GM18507 (cell line): Measurements from ENCODE around the gene S1PR3.

ENCODE experiments used
- DNase-seq: peaks from one replicate; pipeline ENCODE4 v3.0.0; 2011; ENCODE audit warnings: low read depth; ENCODE audit not compliant: insufficient read length; ENCODE audit errors: extremely low spot score
- FAIRE-seq: peaks from 2 replicates; lab custom pipeline; 2011; peaks lifted over from hg19 to GRCh38; lab: Jason Lieb, UNC

The S1PR3 gene

DNA sequence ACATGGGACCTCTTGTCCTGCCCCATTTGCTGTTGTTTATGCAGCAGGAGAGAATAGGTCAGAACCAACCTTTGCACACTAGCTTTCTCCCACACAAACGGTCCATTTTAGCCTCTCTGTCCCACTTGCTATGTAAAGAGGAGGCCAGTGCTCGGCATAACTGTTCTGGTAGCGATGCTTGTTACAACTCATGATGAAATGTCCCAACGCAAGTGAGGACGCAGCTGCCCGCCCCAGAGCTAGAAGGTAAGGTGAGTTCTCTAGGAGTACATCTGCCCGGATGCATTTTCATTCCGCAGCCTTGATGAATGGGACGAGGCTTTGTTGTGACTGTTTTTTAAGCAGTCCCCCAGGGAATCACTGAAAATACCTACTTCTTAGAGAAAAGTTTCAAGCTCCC, 14.1 kb downstream of the S1PR3 start:
- DNase-seq = no peak
- FAIRE-seq = no peak

DNA sequence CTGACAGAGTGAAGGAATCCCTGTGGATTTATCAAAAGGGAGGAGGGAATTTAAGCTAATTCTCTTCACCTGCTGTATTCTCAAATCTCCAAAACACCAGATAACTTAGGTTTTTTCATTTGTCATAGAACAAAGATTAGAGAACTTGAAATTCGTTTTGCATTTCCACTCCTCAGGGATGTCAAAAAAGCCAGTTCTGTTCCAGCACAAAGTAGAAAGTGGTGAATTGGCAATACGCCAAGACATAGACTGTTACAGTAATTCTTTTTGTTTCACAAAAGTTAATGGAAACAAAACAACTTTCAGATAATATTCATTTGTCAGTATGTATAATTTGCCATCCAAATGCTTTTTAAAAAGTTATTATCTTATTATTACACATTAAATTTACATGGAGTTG, 15.0 kb downstream of the S1PR3 start:
- DNase-seq (no peak), FAIRE-seq (no peak)

DNA sequence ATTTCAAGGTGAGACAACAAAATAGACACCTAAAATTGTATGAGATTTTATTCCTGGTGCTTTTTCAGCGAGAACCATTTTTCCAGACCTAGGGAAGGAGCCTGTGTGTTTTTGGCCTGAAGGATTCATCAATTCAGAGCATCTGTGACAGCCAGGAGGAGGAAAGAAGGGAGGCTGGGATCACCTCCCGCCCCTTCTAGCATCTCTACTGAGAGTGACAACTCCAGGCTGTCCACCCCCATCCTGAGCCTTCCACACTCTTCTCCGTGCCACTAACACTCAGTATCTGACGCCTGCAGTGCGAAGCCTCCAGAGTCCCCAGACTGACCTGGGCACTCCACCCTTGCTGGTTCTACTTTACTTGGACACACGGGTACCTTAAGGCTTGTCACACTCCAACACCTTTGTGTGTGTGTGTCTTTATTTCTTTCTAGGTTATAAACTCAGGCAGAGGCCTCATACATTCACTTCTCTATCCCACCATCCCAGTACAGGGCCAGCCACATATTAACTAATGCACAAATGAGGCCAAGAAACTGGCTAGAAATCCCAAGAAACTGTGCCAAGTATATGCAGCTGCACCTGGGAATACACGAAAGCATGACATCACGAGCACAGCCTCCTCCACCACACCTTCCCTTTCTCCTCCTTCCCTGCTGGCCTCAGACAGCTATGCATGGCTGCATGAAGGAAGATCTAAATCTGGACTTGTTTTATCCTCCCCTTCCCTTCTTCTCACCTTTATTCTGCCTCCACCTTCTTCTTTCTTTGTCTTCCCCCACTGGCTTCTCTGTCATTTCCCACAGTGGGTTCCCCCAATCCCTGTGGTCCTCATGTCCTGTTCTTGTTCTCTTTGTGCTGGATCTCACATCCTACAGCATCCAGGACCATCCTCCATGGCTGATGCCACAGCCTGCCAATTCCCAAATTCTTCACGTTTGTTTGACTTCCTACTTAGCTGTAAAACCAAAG, 16.0 kb downstream of the S1PR3 start:
- DNase-seq (no peak), FAIRE-seq (no peak)

DNA sequence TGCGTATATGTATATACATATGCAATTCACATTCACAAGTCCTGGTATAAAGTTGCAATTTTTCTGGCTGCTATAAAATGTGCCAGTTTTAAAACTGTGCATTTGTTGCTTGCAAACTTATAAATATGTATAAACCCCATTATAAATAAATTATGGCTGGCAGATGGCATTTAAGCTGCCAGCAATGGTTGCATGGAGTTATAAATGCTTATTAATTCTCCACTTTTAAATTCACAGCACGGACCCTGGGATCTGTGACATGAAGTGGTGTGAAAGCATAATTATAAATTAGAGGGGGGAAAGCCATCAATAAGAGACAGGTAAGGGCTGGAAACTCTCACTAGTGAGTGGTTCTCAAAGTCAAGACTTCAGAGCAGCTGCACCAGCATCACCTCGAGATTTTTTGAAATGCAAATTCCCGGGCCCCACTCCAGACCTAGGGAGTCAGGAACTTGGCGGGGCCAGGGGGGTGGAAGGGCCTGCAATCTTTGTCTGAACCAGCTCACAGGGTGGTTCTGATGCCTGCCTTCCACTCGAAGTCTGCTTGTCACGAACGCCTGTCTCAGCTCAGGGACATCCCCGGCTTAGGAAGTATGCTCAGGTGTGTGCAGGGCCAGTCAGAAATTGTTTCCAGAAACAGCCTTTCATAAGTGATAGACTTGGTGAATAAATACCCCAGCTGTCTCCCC, 16.9 kb downstream of the S1PR3 start:
- FAIRE-seq = no peak
- no peak for DNase-seq

DNA sequence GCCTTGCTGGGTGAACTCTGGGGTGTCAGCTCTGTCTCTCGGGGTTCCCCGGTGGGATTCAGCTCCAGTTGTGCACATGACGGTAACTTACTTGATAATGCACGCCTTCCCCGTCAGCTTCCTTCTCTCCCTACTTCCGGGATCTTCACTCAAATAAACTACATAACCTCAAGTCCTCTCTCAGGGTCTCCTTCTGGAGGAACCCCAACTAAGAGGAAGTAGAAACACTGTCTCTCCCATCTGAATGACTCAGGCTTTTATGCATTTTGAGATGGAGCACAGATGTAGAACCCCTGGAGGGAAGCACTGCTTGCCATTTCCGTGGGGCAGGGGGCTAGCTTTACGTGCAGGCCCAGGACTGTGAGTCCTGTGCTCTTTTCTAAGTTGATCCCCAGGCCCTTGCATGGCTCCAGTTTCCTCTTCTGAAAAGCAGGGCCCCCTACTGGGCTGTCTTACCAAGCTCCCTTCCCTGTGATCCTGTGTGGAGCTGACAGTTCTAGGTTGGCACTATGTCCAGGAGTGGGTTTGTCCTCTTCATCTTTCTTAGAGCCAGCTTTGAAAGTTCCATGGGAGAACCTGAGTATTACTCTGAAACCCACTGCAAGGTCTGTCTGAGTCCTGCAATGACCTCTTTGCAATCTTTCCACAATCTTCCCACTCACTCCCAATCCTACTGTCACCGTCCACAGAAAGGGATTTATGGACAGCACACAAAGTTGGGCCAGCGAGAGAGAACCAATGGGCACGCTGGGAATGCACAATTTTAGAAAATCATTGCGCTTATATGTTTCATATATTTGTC, 17.7 kb downstream of the S1PR3 start:
- FAIRE-seq (no peak), DNase-seq (no peak)

DNA sequence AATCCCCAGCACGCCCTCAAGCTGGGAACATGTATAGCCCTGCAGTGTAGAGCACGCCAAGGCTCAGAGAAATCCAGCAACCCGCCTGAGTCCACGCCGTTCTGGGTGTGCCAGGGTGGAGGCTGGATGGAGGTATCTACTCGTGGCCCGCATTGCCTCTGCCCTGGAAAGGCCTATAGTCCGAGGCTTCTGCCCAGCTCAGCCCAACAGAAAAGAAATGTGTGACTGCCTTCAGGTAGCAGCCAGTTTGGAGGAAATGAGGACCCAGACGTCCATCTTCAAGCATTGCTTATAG, 18.2 kb downstream of the S1PR3 start:
- FAIRE-seq (no peak), DNase-seq (no peak)

DNA sequence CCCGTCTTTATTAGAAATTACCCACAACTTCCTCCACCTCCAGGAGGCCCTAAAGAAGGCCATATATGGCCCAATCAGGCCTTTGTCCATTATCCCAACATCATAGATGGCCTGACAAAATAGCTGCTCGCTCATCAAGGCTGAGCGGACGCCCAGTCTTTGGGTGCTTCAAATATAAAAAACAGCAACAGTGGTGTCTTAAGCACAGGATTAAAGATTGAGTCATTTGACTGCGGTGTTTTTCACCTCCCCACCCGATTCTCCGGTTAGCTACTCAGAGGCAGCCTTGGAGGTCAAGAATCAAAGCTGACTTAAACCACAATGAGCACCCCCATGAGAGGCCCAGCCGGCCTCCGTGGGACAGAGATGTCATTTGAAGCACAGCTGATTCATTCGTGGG, 18.8 kb downstream of the S1PR3 start:
- FAIRE-seq (no peak), DNase-seq (no peak)

DNA sequence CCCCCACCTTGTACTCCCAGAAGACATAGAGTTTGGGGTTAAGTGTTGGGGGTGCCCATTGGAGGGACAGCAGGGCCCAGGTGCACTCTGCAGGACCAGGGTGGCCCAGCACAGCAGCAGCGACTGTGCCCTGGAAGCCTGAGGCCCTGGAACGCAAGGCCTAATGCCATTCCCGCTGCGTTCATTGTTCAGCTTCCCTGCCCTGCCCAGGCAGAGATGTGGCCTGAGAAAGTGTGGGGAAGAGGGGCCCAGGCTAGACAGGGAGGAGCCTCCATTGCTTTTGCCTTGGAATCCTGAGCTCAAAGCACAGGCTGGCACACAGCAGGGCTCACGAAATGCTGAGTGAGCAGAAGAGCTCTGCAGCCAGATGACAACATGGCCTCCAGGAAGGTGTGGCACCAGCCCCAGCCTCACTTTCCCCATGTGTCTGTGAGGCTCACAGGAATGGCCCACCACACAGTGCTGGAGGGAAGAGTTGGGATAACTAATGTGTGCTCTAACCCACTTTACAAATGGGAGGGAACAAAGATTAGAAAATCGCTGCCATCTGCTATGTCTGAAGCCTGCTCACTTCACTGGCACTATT, 19.4 kb downstream of the S1PR3 start:
- FAIRE-seq = no peak
- DNase-seq = no peak

DNA sequence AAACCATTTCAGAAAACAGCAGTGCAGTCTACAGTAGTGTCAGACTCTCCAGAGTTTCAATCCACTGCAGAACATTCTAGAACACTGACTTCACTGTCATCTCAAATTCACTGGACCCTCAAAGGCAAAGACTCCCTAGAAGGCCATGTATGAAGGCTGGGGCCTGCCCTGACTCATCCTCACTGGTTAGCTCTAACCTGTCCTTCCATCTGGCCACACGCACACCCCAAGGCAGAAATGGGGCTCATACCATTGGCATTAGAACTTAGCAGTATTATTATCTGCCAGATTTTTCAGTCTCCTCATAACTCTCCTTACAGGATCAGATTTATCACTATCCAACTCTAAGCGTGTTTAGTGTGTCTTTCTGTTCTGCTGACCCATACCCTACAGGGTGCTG, 20.4 kb downstream of the S1PR3 start:
- FAIRE-seq (no peak), DNase-seq (no peak)

DNA sequence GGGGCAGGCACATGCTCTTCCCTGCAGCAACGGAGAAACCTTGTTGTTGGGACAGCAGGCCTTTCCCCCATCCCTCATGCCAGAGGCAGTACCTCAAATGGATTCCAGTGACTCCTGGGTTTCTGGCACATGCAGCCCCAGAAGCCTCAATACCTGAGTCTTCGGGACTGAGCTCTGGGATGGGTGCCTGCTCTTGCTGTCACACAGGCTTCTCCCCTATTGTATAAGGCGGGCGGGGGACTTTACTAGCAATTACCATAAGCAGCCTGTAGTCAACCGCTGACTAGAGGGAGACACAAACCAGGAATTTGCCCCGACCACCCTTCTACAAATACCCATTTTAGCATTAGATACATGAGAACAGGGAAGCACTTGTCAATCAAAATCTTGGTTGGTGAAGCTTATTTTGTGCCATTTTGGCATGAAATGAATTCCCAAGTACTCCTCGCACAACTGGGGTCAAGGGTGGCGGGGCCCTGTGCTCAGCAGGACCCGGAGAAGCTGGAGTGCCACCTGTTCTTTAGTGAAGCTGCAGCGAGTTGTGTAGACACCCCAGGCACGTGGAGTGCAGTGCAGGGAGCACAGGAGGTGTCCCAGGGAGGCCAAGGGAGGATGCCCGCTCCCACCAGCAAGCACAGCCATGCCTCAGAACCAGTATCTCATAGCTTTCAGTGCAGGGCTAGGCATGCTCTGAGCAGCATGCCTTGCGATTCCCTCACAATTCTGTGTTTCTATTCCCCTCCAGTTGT, 21.2 kb downstream of the S1PR3 start:
- DNase-seq = no peak
- no peak for FAIRE-seq

DNA sequence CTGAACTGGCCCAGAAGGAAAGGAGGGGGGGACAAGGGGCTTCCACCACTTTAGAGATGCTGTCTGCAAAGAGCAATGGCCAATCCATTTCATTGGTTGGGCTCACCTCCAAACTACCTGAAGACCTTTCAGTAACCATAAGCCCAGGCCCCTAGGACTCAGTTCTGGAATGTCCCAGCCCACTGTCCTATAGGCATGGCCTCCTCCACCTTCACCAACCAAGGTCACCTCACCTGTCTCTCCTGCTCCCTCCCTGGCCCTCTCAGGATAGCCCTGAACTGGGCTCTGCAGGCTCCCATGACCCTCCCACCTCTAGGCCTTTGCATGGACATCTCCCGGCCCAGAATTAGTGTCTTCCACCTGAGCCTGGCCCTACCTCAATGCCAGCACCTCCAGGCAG, 22.4 kb downstream of the S1PR3 start:
- FAIRE-seq (no peak), DNase-seq (no peak)

DNA sequence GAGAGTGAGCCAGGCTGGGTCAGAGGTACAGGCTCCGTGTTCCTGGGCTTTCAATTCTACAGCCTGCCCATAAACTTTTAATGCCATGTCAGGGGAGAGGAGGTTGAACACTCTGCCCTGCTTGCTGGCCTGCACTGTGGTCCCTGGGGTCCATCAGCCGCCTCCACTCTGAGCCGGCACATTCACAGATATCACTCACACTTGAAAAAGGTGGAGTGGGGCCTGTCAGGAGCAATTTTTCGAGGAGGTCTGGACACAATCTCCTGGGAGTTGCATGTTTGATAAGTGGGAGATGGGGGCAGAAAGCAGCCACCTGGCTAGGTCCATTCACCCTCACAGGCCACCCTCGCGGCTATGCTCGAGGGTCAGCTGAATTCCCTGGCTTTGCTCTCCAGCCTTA, 22.9 kb downstream of the S1PR3 start:
- FAIRE-seq = no peak

DNA sequence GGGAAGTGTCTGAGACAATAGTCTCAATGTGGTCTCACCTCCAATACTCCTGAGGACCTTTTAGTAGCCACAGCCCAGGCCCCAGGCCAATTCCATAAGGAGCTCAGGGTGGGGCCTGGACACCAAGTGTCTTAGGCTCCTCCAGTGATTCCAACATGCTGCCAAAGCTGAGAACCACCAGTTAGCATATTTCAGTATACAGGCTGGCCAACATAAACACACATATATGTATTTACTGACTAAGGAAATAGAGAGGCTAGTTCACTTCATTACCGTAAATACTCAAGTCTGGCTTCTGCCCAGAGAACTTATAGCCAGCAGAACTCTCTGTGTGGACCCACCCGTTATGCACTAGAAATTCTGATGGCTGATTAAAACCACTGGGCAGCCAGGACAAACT, 24.1 kb downstream of the S1PR3 start:
- no peak for DNase-seq
- FAIRE-seq = no peak

More for the DNA sequence above, 22.9 kb downstream of the S1PR3 start:
- DNase-seq = no peak

DNA sequence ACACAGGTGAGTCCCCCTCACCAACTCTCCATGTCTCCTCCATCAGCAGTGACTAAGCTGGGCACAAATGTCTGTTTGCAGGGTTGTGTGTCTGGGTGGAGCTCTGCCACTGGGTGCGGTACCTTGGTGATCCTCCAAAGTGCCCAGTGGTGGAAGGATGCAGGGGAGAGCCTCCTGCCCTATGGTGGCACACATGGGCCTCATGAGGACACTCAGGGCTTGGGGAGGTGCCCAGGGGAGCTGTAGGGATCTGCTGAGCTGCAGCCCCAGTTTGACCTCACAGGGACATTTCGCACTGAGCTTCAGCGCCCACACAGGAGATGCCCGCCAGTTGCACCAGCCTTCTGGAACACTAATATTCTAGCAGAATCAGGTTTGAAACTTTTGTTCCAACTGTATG, 29.5 kb downstream of the S1PR3 start:
- DNase-seq (no peak), FAIRE-seq (no peak)

DNA sequence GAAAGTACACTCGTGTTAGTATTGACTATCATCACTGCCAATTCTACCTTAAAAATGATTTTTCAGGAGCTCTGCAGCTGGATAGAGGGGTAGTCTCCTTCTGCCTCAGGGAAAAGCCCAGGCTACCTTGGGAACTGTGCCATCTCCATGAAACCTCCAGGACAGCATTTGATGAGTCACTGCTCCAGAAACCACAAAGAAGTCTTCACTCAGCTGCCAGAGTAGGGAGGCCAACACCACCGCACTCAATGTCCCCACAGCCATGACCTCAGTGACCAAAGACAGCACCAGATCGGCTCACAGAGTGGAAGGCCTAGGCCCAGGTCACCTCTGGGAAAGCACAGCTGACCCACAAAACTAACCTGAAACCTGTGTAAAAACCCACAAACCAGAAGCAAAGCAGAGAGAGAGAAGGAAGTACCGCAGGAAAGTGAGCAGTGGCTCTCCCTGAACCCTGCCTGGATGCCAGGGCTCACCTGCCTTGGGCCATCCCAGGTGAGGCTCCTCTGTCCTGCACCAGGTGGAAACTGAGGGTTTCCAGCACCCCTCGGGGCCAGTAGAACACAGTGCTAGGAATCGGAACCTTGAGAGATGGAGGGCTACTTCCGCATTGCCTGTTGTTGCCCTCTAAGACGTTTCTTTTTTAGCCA, 30.0 kb downstream of the S1PR3 start:
- FAIRE-seq = no peak
- no peak for DNase-seq

DNA sequence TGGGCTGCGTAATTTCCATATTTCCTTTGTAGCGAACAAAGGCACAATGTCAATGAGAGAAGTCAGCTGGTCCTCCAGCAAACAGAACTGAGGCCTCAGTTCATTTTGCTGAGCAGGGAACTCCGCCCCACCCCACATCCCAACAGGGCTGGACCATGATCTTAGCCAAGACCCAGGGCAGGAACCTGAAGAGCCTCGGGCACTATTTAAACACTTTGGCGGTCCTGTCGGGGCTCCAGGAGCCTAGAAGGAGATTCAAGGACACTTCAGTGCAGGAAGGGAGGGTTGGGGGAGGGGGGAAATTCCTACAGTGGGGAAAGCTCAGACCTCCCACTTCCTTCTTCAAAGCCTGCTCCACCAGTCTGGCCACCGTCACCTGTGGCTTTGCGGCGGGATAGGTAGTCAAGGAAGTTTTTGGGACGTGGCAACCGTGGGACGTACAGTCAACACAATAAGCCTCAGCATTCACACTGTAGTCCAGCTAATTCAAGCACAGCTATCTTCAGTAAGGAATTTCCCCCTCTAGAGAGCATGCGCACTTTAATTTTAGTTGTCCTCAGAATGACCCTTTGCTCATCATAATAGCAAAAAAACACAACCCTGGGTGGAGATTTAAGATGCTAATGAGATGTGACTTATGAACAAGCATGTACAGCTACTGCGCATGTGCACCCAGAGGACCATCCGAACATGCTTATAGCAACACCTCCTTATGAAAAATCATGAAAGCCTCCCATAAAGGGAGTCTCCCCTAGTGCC, 30.9 kb downstream of the S1PR3 start:
- DNase-seq = no peak

DNA sequence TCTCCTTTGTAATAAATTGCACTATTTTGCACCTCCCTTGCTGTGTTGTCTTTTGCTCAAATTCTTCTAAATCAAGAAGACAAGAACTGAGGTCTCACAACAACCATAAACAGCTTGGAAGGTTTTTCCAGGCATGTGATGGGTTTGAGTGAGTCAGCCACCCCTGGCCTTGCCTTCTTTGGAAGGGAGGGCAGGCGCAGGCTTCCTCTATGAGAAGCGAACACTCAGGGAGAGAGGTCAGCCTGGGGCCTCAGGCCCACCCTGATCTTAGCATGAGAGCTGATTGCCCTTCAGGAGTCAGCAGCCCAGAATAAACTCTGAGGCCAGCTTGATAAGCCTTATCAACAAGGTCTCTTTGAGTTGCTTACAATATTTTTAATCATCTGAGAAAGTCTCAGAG, 31.6 kb downstream of the S1PR3 start:
- DNase-seq = no peak
- no peak for FAIRE-seq

More for the DNA sequence above, 30.9 kb downstream of the S1PR3 start:
- FAIRE-seq = no peak

DNA sequence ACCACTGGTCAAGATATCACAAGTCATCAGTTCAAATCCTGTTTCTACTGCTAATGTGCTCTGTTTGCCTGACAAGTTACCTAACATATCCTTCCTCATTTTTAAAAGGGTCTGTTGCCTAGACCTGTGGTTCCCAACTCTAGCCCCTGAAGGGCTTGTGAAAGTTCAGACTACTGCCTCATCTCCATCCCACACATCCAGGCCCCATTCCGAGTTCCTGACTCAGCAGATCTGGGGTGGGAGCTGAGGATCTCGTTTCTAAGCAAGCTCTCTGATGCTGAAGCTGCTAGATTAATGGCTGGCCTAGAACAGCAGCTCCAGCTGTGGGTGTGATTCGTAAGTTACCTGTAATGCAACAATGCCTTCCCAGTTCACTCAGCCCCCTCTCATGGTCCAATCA, 32.5 kb downstream of the S1PR3 start:
- no peak for DNase-seq

More for the DNA sequence above, 32.5 kb downstream of the S1PR3 start:
- FAIRE-seq = no peak
